ENCODE measurements around the gene HELZ2. TPM values are rescaled to one million over a fixed set of nuclear protein-coding genes. Genes with fewer than 3 reads are reported as not detected.

The HELZ2 gene
- total and polyA plus RNA-seq, 2 of the 4 experiments (the other 2 are of a cell fraction), result 4.7 to 10.6 TPM

GRCh38 chr20:63586797-63587196 lies 12.8 kb upstream of the HELZ2 start:
- dilution Hi-C loops (cut with HindIII; ENCODE audit: low sequenced_read_pairs, unreplicated experiment) (no loop called here), in situ Hi-C loops (cut with MboI; ENCODE audit: low sequenced_read_pairs) (no loop called here), intact Hi-C loops (cut with micrococcal nuclease) (no loop called here)
- Histone ChIP-seq H3K14ac (replicated peaks; ENCODE audit: low read depth, low read length) (no peak overlapping the region), H3K9ac (ENCODE audit: low read depth, low read length) (no peak overlapping the region), H3K4me3 (ENCODE audit: insufficient read depth, low read depth, low read length) (no peak overlapping the region), H2AK5ac (ENCODE audit: low read depth, low read length) (no peak overlapping the region), H4K20me1 (ENCODE audit: insufficient read depth, low read length) (no peaks in the 10 kb centered on the region; the same call in none of the 2 replicates), H4K8ac (ENCODE audit: low read depth in 2 of 2, low read length in 2 of 2) (no peak overlapping the region), H4K91ac (ENCODE audit: insufficient read depth, low read depth, low read length) (no peak overlapping the region), H3K36me3 (ENCODE audit: control insufficient read depth, insufficient read depth, low read length) (peaks cover 27% of the 10 kb centered on the region), H2AFZ (replicated peaks; ENCODE audit: low read length, poor library complexity) (no peak overlapping the region), H3K4me1 (ENCODE audit: control insufficient read depth, insufficient read depth, low read length) (no peaks in the 10 kb centered on the region), H3K18ac (ENCODE audit: low read depth, low read length) (no peak overlapping the region), H3K79me1 (ENCODE audit: low read depth in 1 of 2, low read length in 2 of 2) (peaks cover 0 to 4% of the 10 kb centered on the region in 2 experiments; a peak in 2 of 4 replicates), H2AK9ac (replicated peaks; ENCODE audit: low read depth, low read length, poor library complexity) (no peak overlapping the region), H3K4me2 (ENCODE audit: low read depth, low read length) (no peak overlapping the region), H3K56ac (ENCODE audit: extremely low read depth, insufficient read depth, low read length) (no peak overlapping the region), H2BK15ac (ENCODE audit: low read depth, low read length) (no peak overlapping the region), H3K27me3 (ENCODE audit: control insufficient read depth, insufficient read depth, low read length) (no peaks in the 10 kb centered on the region), H4K5ac (ENCODE audit: low read depth, low read length) (no peak overlapping the region), H3K4ac (ENCODE audit: low read depth, low read length) (no peak overlapping the region), H3K23ac (ENCODE audit: low read depth, low read length) (no peak overlapping the region), H2BK120ac (ENCODE audit: low read depth, low read length) (no peak overlapping the region), H2BK20ac (ENCODE audit: low read depth, low read length) (no peak overlapping the region), H3K9me1 (ENCODE audit: insufficient read depth, low read length) (peaks cover 2% of the 10 kb centered on the region; the same call in 1 of the 2 replicates), H3K27ac (ENCODE audit: insufficient read depth, low read length) (no peak overlapping the region), H3K9me3 (ENCODE audit: control insufficient read depth, insufficient read depth, low read length) (no peaks in the 10 kb centered on the region), H2BK5ac (ENCODE audit: low read depth, low read length, poor library complexity, severe bottlenecking) (no peak overlapping the region)
- no peak for TF ChIP-seq CHD1 (IDR thresholded peaks at IDR 0.05; ENCODE audit: low read depth, low read length)
- TF ChIP-seq RFX5 (IDR thresholded peaks at IDR 0.05; ENCODE audit: low read depth, low read length), result no peak
- no peak for TF ChIP-seq POLR2A (IDR thresholded peaks at IDR 0.05; ENCODE audit: low read depth, low read length)
- TF ChIP-seq RAD21 (IDR thresholded peaks at IDR 0.05; ENCODE audit: low read length), result no peak
- no peak for TF ChIP-seq FOS (IDR thresholded peaks at IDR 0.05; ENCODE audit: low read depth, low read length)
- no peak for TF ChIP-seq CTCF (conservative IDR thresholded peaks at IDR 0.05; ENCODE audit: low read depth, low read length)
- no peak for TF ChIP-seq NFE2L2 (IDR thresholded peaks at IDR 0.05; ENCODE audit: low read depth, low read length)
- no peak for TF ChIP-seq MXI1 (IDR thresholded peaks at IDR 0.05; ENCODE audit: borderline replicate concordance, low read depth, low read length)
- TF ChIP-seq CEBPB (IDR thresholded peaks at IDR 0.05; ENCODE audit: low read depth, low read length), result no peak
- no peak for TF ChIP-seq BHLHE40 (IDR thresholded peaks at IDR 0.05; ENCODE audit: low read depth, low read length)
- no peak for TF ChIP-seq MAZ (IDR thresholded peaks at IDR 0.05; ENCODE audit: borderline replicate concordance, low read depth, low read length)
- no peak for TF ChIP-seq RCOR1 (IDR thresholded peaks at IDR 0.05; ENCODE audit: insufficient replicate concordance, low read length)
- no peak for TF ChIP-seq USF2 (IDR thresholded peaks at IDR 0.05; ENCODE audit: low read depth, low read length)
- no peak for TF ChIP-seq MAFK (IDR thresholded peaks at IDR 0.05; ENCODE audit: low read depth, low read length)
- DNase-seq (no peak), ATAC-seq (ENCODE audit: low read depth) (no peak)
- CTCF ChIA-PET, result no interaction called here
- 92% methylated on average over 10 of the region's 17 CpGs; no CpG with 5 or more reads in 1 of the 2 experiments for WGBS, 2 experiments (ENCODE audit: extremely low coverage in 2 of 2, insufficient read length in 1 of 2)
- POLR2A ChIA-PET (ENCODE audit: unreplicated experiment), result no interaction called here
- BruUV-seq (replicated peaks), result no TSS peak
